Erythroblast (primary cell): ENCODE measurements around the gene G0S2.

ENCODE experiments used
- GATA1 ChIP-seq: IDR thresholded peaks from 2 replicates; pipeline ENCODE4 v1.6.1; 2011; ENCODE audit warnings: low read depth, mild to moderate bottlenecking, control low read depth, low read length, moderate library complexity
- POLR2A ChIP-seq: IDR thresholded peaks from 2 replicates; pipeline ENCODE4 v1.6.1; 2011; ENCODE audit warnings: mild to moderate bottlenecking, low read length

- TF ChIP-seq POLR2A: no peak
- TF ChIP-seq GATA1: no peak
Observed at GRCh38 chr1:209642816-209643215, 32.4 kb upstream of the G0S2 start.
